Smooth muscle cell (in vitro differentiated cells): ENCODE results near the gene CDH23. TPM values are rescaled to one million over a fixed set of nuclear protein-coding genes. Genes with fewer than 3 reads are reported as not detected.

Experiments used
- DNase-seq: peaks from one replicate; lab custom pipeline; 2025; ENCODE audit not compliant: unreplicated experiment; lab: John Stamatoyannopoulos, UW
- H2AFZ ChIP-seq: fragments of 200-600 bp; sonication (generic); 2 replicates; pipeline ENCODE4 v1.6.0; 2016; ENCODE audit warnings: antibody characterized with exemption, low read depth, mild to moderate bottlenecking
- H3F3A ChIP-seq: fragments of 200-600 bp; sonication (generic); 2 replicates; pipeline ENCODE4 v1.6.0; 2017; ENCODE audit warnings: antibody characterized with exemption, low read depth
- H3K27ac ChIP-seq: fragments of 200-600 bp; sonication (generic); 2 replicates; pipeline ENCODE4 v1.5.1; 2016; ENCODE audit warnings: low read depth, mild to moderate bottlenecking
- H3K27me3 ChIP-seq: fragments of 200-600 bp; sonication (generic); 2 replicates; pipeline ENCODE4 v1.6.1; 2016; ENCODE audit warnings: low read depth, mild to moderate bottlenecking
- H3K36me3 ChIP-seq: fragments of 200-600 bp; sonication (generic); 2 replicates; pipeline ENCODE4 v1.5.1; 2016; ENCODE audit warnings: low read depth
- H3K4me1 ChIP-seq: fragments of 200-600 bp; sonication (generic); 2 replicates; pipeline ENCODE4 v1.5.1; 2016; ENCODE audit warnings: low read depth
- H3K4me2 ChIP-seq: fragments of 200-600 bp; sonication (generic); 2 replicates; pipeline ENCODE4 v1.6.0; 2016; ENCODE audit warnings: mild to moderate bottlenecking
- H3K4me3 ChIP-seq: fragments of 200-600 bp; sonication (generic); 2 replicates; pipeline ENCODE4 v1.5.1; 2016; ENCODE audit warnings: mild to moderate bottlenecking
- H3K79me2 ChIP-seq: fragments of 200-600 bp; sonication (generic); 2 replicates; pipeline ENCODE4 v1.6.0; 2016; ENCODE audit warnings: low read depth, mild to moderate bottlenecking
- H3K9ac ChIP-seq: fragments of 200-600 bp; sonication (generic); 2 replicates; pipeline ENCODE4 v1.6.0; 2016; ENCODE audit warnings: low read depth
- H3K9me3 ChIP-seq: fragments of 200-600 bp; sonication (generic); replicated peaks from 2 replicates; pipeline ENCODE4 v1.5.1; 2016; ENCODE audit warnings: low read depth
- H4K20me1 ChIP-seq: fragments of 200-600 bp; sonication (generic); 2 replicates; pipeline ENCODE4 v1.6.0; 2016; ENCODE audit warnings: low read depth
- WGBS: methylation state at CpG from one replicate; pipeline ENCODE4 v1.1.7; 2016; ENCODE audit warnings: low lambda C conversion rate; 5-methylcytosine and 5-hydroxymethylcytosine counted together
- polyA plus RNA-seq: library from polyadenylated mRNA; unstranded; fragments of >200 nt; fragmentation: Nextera tagmentation; extraction: Ambion mirVana; gene quantifications from 2 replicates; pipeline ENCODE4 v1.2.1, GENCODE V29; 2016
- total RNA-seq: library from RNA; depleted of rRNA; stranded (reverse); fragments of >200 nt; gene quantifications from 2 replicates; pipeline ENCODE4 v1.2.3, GENCODE V29; 2014
- TF ChIP-seq, protein P1 (sequence below): fragments of 200-600 bp; sonication (generic); IDR thresholded peaks from 2 replicates; pipeline ENCODE4 v1.5.1; 2017; ENCODE audit warnings: borderline replicate concordance, mild to moderate bottlenecking, antibody characterized with exemption; ENCODE audit not compliant: insufficient read depth, poor library complexity, severe bottlenecking

The CDH23 gene
- total and polyA plus RNA-seq, 2 experiments from 2014 or later: 0.99 to 2.5 TPM

- H3K4me1 ChIP-seq: no peaks in the 10 kb centered on the region
- TF ChIP-seq, protein P1, sequence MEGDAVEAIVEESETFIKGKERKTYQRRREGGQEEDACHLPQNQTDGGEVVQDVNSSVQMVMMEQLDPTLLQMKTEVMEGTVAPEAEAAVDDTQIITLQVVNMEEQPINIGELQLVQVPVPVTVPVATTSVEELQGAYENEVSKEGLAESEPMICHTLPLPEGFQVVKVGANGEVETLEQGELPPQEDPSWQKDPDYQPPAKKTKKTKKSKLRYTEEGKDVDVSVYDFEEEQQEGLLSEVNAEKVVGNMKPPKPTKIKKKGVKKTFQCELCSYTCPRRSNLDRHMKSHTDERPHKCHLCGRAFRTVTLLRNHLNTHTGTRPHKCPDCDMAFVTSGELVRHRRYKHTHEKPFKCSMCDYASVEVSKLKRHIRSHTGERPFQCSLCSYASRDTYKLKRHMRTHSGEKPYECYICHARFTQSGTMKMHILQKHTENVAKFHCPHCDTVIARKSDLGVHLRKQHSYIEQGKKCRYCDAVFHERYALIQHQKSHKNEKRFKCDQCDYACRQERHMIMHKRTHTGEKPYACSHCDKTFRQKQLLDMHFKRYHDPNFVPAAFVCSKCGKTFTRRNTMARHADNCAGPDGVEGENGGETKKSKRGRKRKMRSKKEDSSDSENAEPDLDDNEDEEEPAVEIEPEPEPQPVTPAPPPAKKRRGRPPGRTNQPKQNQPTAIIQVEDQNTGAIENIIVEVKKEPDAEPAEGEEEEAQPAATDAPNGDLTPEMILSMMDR: no peak
- DNase-seq: no peak
- no peaks in the 10 kb centered on the region for H3K36me3 ChIP-seq
- H3K9ac ChIP-seq: no peak overlapping the region
- peaks cover 5% of the 10 kb centered on the region for H3K27me3 ChIP-seq
- no peaks in the 10 kb centered on the region for H3K79me2 ChIP-seq
- no peaks in the 10 kb centered on the region for H4K20me1 ChIP-seq
- no peaks in the 10 kb centered on the region for H3K9me3 ChIP-seq
- H3K4me2 ChIP-seq: no peak overlapping the region
- WGBS: 86% methylated on average over 3 of the region's 3 CpGs
- H3K27ac ChIP-seq: no peak overlapping the region
- H3K4me3 ChIP-seq: no peak overlapping the region
- H3F3A ChIP-seq: no peaks in the 10 kb centered on the region
- no peak overlapping the region for H2AFZ ChIP-seq
Observed at GRCh38 chr10:71799608-71800453, 403.1 kb downstream of the CDH23 start.

DNA sequence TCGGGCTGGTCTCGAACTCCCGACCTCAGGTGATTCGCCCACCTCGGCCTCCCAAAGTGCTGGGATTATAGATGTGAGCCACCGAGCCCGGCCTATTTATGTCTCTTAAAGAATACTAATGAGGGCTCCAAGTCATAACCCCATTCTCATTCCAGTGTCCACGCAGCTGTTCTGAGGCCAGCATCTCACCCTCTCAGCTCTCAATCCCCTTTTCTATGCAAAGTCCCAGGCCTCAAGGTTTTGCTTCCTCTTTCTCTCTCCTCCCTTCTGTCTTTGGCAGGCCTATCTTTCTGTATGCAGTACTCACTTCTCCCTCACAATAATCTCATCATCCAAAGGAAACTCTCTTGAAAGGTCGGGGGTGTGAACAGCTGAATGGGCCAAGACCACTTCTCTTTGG is 404.6 kb downstream of the CDH23 start:
- no peak overlapping the region for H3K9ac ChIP-seq
- no peaks in the 10 kb centered on the region for H3K9me3 ChIP-seq
- H4K20me1 ChIP-seq: no peaks in the 10 kb centered on the region
- no peak overlapping the region for H3K27ac ChIP-seq
- DNase-seq: no peak
- H3K36me3 ChIP-seq: no peaks in the 10 kb centered on the region
- TF ChIP-seq, protein P1: no peak
- WGBS: 90% methylated on average over 9 of the region's 9 CpGs
- no peaks in the 10 kb centered on the region for H3F3A ChIP-seq
- H3K27me3 ChIP-seq: peaks cover 21% of the 10 kb centered on the region
- H3K4me1 ChIP-seq: no peaks in the 10 kb centered on the region
- no peak overlapping the region for H2AFZ ChIP-seq
- no peak overlapping the region for H3K4me2 ChIP-seq
- H3K4me3 ChIP-seq: no peak overlapping the region
- H3K79me2 ChIP-seq: no peaks in the 10 kb centered on the region

GRCh38 chr10:71802235-71802634 is 405.5 kb downstream of the CDH23 start:
- Histone ChIP-seq H3F3A (no peaks in the 10 kb centered on the region), H3K36me3 (no peaks in the 10 kb centered on the region), H3K9ac (no peak overlapping the region), H3K79me2 (no peaks in the 10 kb centered on the region), H3K27me3 (peaks cover 24% of the 10 kb centered on the region), H3K4me1 (no peaks in the 10 kb centered on the region), H3K4me2 (no peak overlapping the region), H3K27ac (no peak overlapping the region), H3K9me3 (no peaks in the 10 kb centered on the region), H4K20me1 (no peaks in the 10 kb centered on the region), H2AFZ (no peak overlapping the region), H3K4me3 (no peak overlapping the region)
- DNase-seq: no peak
- TF ChIP-seq, protein P1: no peak
- WGBS: 92% methylated on average over 6 of the region's 6 CpGs
